AG04450 (cell line): ENCODE results near the gene TTLL1. TPM values are rescaled to one million over a fixed set of nuclear protein-coding genes. Genes with fewer than 3 reads are reported as not detected.

Experiments
- CTCF ChIA-PET: fragments of 300-600, 350-600 bp; formaldehyde crosslinking; extraction: SDS; loops from one replicate; lab custom pipeline; 2022; ENCODE audit warnings: antibody characterized with exemption, inconsistent platforms; lab: Charles Lee
- POLR2A ChIA-PET: fragments of 350-600 bp; formaldehyde crosslinking; extraction: SDS; loops from one replicate; lab custom pipeline; 2021; ENCODE audit warnings: antibody characterized with exemption, inconsistent platforms; lab: Yijun Ruan, JAX
- DNase-seq: peaks from one replicate; pipeline ENCODE4 v3.0.0-alpha.2; 2011; ENCODE audit warnings: low read depth, low spot score
- H3K27ac ChIP-seq: one replicate; pipeline ENCODE4 v1.5.1; 2012; ENCODE audit warnings: low read depth, low read length, control low read depth
- H3K27me3 ChIP-seq: one replicate; pipeline ENCODE4 v1.6.0; 2012; ENCODE audit warnings: low read length; ENCODE audit not compliant: control insufficient read depth, insufficient read depth
- H3K4me3 ChIP-seq: 2 replicates; pipeline ENCODE4 v1.5.1; 2011; ENCODE audit warnings: mild to moderate bottlenecking, low read depth, low read length, control low read depth
- H3K9me3 ChIP-seq: 2 replicates; pipeline ENCODE4 v1.5.1; 2012; ENCODE audit warnings: low read length; ENCODE audit not compliant: control insufficient read depth, insufficient read depth
- polyA plus RNA-seq: library from polyadenylated mRNA; depleted of rRNA; stranded (reverse); fragments of >200 nt; gene quantifications from 2 replicates; pipeline ENCODE4 v1.2.3, GENCODE V29; 2011
- TF ChIP-seq, protein P1 (sequence below): IDR thresholded peaks from 2 replicates; pipeline ENCODE4 v1.5.1; 2011; ENCODE audit warnings: low read depth, low read length, control low read depth, inconsistent platforms

The TTLL1 gene
- polyA plus RNA-seq, 1 experiment: 17.5 TPM

DNA sequence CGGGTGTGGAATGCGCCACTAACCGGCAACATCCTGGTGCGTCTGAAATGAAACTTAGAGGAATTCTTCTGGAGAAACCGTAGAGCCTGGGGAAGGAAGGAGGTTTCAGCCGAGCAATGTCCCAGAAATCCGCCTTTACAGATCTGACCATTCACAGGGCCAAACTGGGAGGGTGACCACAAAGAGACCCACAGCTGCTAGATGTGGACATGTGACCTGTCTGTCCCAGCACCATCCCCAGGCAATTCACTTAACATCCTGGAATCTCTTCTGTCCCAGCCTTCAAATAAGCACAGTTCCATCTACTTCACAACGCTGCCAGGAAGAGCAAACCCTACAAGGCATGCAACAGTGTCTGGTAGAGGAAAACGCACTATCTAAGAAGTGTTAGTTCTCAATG is 44.2 kb upstream of the TTLL1 start:
- TF ChIP-seq, protein P1, sequence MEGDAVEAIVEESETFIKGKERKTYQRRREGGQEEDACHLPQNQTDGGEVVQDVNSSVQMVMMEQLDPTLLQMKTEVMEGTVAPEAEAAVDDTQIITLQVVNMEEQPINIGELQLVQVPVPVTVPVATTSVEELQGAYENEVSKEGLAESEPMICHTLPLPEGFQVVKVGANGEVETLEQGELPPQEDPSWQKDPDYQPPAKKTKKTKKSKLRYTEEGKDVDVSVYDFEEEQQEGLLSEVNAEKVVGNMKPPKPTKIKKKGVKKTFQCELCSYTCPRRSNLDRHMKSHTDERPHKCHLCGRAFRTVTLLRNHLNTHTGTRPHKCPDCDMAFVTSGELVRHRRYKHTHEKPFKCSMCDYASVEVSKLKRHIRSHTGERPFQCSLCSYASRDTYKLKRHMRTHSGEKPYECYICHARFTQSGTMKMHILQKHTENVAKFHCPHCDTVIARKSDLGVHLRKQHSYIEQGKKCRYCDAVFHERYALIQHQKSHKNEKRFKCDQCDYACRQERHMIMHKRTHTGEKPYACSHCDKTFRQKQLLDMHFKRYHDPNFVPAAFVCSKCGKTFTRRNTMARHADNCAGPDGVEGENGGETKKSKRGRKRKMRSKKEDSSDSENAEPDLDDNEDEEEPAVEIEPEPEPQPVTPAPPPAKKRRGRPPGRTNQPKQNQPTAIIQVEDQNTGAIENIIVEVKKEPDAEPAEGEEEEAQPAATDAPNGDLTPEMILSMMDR: no peak
- H3K27ac ChIP-seq: no peak overlapping the region
- H3K9me3 ChIP-seq: no peaks in the 10 kb centered on the region
- no peak overlapping the region for H3K4me3 ChIP-seq
- no peak for DNase-seq
- H3K27me3 ChIP-seq: no peaks in the 10 kb centered on the region
- ChIA-PET POLR2A (no interaction called here), CTCF (no interaction called here)

DNA sequence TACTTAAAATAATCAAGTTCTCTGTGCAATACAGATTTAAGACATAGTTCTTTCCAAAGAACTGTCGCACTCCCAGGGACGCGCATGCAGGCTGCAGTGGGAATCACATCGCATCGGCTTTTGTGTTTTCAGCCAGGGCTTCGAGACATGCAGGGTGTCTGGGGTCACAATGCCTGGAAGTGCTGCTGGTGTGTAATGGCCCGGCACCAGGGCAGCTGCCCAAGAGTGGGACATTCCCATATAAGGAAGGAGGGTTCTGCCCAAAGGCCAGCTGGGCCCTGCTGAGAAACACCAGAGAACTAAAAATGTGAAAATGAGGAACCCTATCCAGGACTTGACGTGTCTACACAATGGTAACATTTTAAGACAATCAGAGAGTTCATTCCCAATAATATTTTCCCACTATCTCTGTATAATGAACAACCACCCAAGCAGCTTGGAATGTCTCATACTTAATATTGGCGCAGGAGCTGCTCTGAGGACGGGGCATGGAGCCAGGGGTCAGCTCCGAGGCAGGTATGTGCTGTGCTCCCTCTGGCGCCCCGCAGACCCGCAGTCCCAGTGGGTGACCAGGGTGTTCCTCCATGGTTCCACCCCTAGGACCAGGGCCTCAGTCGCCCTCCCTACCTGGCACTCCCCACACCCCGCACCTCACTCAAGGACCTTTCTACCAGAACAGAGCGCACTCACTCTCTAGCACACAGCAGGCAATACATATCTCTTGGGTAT is 42.7 kb upstream of the TTLL1 start:
- Histone ChIP-seq H3K27me3 (no peaks in the 10 kb centered on the region), H3K4me3 (no peak overlapping the region), H3K9me3 (no peaks in the 10 kb centered on the region), H3K27ac (no peak overlapping the region)
- ChIA-PET POLR2A (no interaction called here), CTCF (no interaction called here)
- TF ChIP-seq, protein P1: no peak
- DNase-seq: no peak

DNA sequence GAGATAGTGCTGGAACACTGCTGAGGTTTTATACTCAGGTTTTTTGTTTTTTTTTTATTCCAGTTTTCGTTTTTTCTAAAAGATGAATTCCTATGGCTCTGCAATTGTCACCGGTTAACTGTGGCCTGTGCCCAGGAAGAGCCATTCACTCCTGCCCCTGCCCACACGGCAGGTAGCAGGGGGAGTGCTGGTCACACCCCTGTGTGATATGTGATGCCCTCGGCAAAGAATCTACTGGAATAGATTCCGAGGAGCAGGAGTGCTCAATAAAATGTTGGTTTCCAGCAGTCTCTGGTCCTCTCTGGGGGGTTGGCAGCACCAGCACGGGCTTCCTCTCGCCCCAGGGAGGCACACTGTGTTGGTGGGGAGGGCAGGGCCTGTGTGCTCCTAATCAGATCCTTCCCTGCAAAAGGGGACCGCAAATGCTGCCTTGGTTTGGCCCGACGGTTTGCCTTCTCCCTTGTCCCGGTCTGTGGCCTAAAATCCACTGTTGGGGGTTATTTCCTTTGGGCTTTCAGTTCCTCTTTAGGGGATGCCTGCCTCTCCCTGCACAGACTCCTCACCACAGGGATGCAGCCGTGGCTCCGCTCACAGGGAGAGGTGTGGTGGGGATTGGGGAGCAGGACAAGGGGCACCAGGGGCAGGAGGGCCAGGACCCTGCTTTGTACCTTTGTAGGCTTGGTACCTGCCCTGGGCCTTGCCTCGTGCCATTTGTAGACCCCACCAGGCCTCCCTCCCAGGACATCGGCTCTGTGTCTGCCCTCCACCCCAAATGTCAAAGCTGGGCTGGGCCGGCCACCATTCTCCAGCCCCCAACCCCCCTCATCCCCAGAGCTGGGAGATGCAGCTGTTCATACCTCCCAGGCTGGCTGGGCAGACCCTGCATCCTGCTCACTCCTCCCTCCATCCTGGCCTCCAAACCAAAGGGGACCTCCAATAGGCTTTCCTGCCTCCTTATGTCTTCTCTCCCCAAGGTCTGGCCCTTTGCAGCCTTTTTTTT is 40.5 kb upstream of the TTLL1 start:
- H3K4me3 ChIP-seq: no peak overlapping the region
- DNase-seq: no peak
- no peaks in the 10 kb centered on the region for H3K9me3 ChIP-seq
- H3K27ac ChIP-seq: no peak overlapping the region
- TF ChIP-seq, protein P1: no peak
- ChIA-PET POLR2A (no interaction called here), CTCF (no interaction called here)
- no peaks in the 10 kb centered on the region for H3K27me3 ChIP-seq

DNA sequence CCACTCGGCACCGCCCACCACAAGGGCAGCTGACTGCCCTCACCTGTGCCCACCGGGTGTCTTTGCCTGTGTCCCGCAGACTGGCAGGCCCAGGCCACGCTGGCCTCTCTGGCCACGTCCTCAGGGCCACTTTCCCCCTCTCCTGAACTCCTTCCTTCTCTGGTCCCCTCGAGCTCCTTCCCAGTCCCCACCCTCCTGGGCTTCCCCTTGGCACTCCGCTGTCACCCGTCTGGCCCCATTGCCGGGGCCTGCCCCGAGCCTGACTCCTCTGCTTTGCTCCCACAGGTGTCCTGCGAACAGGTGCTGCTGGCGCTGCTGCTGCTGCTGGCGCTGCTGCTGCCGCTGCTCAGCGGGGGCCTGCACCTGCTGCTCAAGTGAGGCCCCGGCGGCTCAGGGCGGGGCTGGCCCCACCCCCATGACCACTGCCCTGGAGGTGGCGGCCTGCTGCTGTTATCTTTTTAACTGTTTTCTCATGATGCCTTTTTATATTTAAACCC is 39.8 kb upstream of the TTLL1 start:
- POLR2A ChIA-PET: no interaction called here
- CTCF ChIA-PET: interaction anchor here (0.6 kb wide), 1 partner anchor 348 kb away, joined by 3 read pairs; no protein-coding TSS in a partner anchor
- H3K27me3 ChIP-seq: no peaks in the 10 kb centered on the region
- no peak overlapping the region for H3K27ac ChIP-seq
- H3K4me3 ChIP-seq: no peak overlapping the region
- TF ChIP-seq, protein P1: no peak
- no peaks in the 10 kb centered on the region for H3K9me3 ChIP-seq
- no peak for DNase-seq
